GM23248 (cell line): ENCODE measurements around the gene BCAS1.

ENCODE experiments used
- EZH2 ChIP-seq: fragments of 200-600 bp; sonication (generic); IDR thresholded peaks from 2 replicates; pipeline ENCODE4 v1.6.1; 2018; ENCODE audit warnings: antibody characterized with exemption, mild to moderate bottlenecking; ENCODE audit not compliant: insufficient read depth, poor library complexity, severe bottlenecking
- EZH2phosphoT487 ChIP-seq: fragments of 200-600 bp; sonication (generic); IDR thresholded peaks from 2 replicates; pipeline ENCODE4 v1.6.1; 2018; ENCODE audit warnings: antibody characterized with exemption, moderate library complexity, mild to moderate bottlenecking, low read depth; ENCODE audit not compliant: insufficient read depth

GRCh38 chr20:54002741-54003140 lies 67.7 kb downstream of the BCAS1 start:
- TF ChIP-seq EZH2phosphoT487 (no peak), EZH2 (no peak)
